Stimulated activated naive CD4-positive, alpha-beta T cell (primary cell): Measurements from ENCODE around the gene KSR1.
"Not testable (repeated sequence)": the region's sequence is repeated elsewhere in the genome, so short reads cannot be mapped to it uniquely, and the experiment has no call there.

Experiments used
- DNase-seq, 6 experiments: peaks; one replicate each; lab custom pipeline; 2025; lab: John Stamatoyannopoulos, UW

The KSR1 gene

GRCh38 chr17:27609611-27610303, 153.5 kb downstream of the KSR1 start:
- peak in 2 of 6 experiments; percentile 10 to 15 for DNase-seq

- DNase-seq: no peak
These were observed 154.0 kb downstream of the KSR1 start for GRCh38 chr17:27610304-27610677.

- DNase-seq: no peak
These were observed 156.0 kb downstream of the KSR1 start for GRCh38 chr17:27612160-27612770.

- no peak for DNase-seq
These were observed 157.2 kb downstream of the KSR1 start for GRCh38 chr17:27613433-27613832.

- no peak for DNase-seq
These were observed 158.9 kb downstream of the KSR1 start for GRCh38 chr17:27615121-27615520.

- DNase-seq: no peak
These were observed 160.2 kb downstream of the KSR1 start for GRCh38 chr17:27616414-27616813.

- DNase-seq: no peak
These were observed 162.2 kb downstream of the KSR1 start for GRCh38 chr17:27618417-27618816.

GRCh38 chr17:27620721-27621120, 164.5 kb downstream of the KSR1 start:
- no peak for DNase-seq

GRCh38 chr17:27621536-27621935, 165.3 kb downstream of the KSR1 start:
- DNase-seq: no peak

- no peak for DNase-seq
These were observed 165.8 kb downstream of the KSR1 start for GRCh38 chr17:27621942-27622559.

- DNase-seq: no peak
These were observed 166.7 kb downstream of the KSR1 start for GRCh38 chr17:27622986-27623385.

GRCh38 chr17:27623614-27624013, 167.4 kb downstream of the KSR1 start:
- DNase-seq: no peak

GRCh38 chr17:27624539-27624938, 168.3 kb downstream of the KSR1 start:
- DNase-seq: no peak

GRCh38 chr17:27625856-27626255, 169.6 kb downstream of the KSR1 start:
- DNase-seq: no peak

GRCh38 chr17:27627514-27627913, 171.3 kb downstream of the KSR1 start:
- no peak for DNase-seq

- DNase-seq: no peak
These were observed 172.1 kb downstream of the KSR1 start for GRCh38 chr17:27628376-27628775.

GRCh38 chr17:27629260-27629659, 173.0 kb downstream of the KSR1 start:
- not testable (repeated sequence) for DNase-seq

- DNase-seq: peak in 4 of 6 experiments; percentile 6 to 51 (median 41)
These were observed 174.6 kb downstream of the KSR1 start, which contains the start of gene LGALS9 for GRCh38 chr17:27630607-27631410. Gene LGALS9, plus strand, starts transcription at chr17:27631188. Its CDS starts 78 bp downstream, at chr17:27631266.

GRCh38 chr17:27631411-27631760, 175.1 kb downstream of the KSR1 start:
- peak in 1 of 6 experiments; percentile 28 for DNase-seq

GRCh38 chr17:27631897-27632725, 175.9 kb downstream of the KSR1 start:
- no peak for DNase-seq

- DNase-seq: not testable (repeated sequence)
These were observed 176.5 kb downstream of the KSR1 start for GRCh38 chr17:27632766-27633165.
